ENCODE measurements around the gene STKLD1.
"Not testable (repeated sequence)": the region's sequence is repeated elsewhere in the genome, so short reads cannot be mapped to it uniquely, and the experiment has no call there.

The STKLD1 gene

DNA sequence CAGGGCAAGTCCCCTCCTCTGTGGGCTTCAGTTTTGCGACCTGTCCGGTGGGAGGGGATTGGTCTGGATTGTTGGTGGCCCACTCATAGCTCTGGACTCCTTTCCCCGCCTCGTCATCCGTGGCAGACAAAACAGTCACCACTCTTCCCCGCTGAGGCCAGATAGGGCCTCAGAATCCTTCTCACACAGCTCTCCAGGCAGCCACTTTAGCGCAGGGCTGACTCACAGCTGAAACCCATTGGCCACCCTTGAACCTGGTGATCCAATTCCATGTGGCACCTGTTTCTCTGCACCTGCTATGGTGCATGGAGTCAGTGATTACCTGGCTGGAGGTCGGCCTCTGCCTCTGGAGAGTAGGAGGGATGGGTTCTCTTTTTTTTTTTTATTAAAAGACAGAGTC lies 67.8 kb downstream of the STKLD1 start:
- no peak for DNase-seq (ENCODE audit: low read depth)

- no peak for DNase-seq (ENCODE audit: low read depth)
These were observed 69.3 kb downstream of the STKLD1 start for GRCh38 chr9:133445293-133445969.

DNA sequence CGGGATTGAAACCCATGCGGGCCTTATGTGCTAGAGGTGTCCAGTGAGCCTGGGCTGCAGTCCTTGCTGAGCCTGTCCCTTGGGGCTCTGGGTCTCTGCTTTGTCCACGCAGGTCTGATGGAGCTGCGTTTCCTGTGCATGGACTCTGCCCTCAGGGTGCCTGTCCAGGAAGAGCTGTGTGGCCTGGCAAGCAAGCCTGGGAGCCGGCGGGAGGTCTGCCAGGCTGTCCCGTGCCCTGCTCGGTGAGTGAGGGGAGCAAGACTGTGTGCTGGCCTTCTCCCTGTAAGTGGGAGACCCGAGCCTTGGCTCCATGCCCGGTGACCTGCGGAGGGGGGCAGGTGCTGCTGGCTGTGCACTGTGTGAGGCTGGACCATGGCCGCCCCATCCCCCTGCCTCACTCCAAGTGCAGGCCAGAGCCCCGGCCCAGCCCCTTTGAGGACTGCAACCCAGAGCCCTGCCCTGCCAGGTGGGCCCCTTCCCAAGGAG lies 72.4 kb downstream of the STKLD1 start:
- DNase-seq (ENCODE audit: low read depth), result no peak

GRCh38 chr9:133449760-133450159 lies 73.6 kb downstream of the STKLD1 start:
- DNase-seq (ENCODE audit: low read depth), result no peak

DNA sequence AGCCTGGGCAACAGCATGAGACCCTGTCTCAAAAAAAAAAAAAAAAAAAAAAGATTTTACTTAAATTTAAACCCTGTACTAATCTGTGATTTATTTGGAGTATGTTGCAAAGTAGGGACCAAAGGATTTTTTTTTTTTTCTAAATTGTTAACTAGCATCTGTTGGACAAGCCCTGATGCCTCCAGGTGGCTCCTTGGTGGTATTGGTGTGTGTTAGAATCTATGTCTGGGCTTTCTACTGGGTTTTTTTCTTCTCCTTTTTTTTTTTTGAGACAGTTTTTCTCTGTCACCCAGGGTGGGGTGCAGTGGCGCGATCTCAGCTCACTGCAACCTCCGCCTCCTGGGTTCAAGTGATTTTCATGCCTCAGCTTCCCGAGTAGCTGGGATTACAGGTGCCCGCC lies 75.7 kb downstream of the STKLD1 start:
- not testable (repeated sequence) for DNase-seq (ENCODE audit: low read depth)

GRCh38 chr9:133452562-133452961 lies 76.4 kb downstream of the STKLD1 start:
- DNase-seq (ENCODE audit: low read depth), result no peak

- DNase-seq (ENCODE audit: low read depth), result no peak
These were observed 77.5 kb downstream of the STKLD1 start for GRCh38 chr9:133453651-133454050.

DNA sequence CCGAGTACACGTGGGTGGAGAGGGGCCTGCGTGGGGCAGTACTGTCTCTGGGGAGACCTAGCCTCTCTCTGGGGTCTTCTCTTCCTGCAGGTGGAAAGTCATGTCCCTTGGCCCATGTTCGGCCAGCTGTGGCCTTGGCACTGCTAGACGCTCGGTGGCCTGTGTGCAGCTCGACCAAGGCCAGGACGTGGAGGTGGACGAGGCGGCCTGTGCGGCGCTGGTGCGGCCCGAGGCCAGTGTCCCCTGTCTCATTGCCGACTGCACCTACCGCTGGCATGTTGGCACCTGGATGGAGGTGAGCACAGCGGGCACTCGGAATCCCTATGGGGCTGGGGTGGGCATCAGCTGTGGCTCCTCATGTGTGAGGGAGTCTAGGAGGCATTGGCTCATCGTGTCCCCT lies 78.2 kb downstream of the STKLD1 start:
- no peak for DNase-seq (ENCODE audit: low read depth)

DNA sequence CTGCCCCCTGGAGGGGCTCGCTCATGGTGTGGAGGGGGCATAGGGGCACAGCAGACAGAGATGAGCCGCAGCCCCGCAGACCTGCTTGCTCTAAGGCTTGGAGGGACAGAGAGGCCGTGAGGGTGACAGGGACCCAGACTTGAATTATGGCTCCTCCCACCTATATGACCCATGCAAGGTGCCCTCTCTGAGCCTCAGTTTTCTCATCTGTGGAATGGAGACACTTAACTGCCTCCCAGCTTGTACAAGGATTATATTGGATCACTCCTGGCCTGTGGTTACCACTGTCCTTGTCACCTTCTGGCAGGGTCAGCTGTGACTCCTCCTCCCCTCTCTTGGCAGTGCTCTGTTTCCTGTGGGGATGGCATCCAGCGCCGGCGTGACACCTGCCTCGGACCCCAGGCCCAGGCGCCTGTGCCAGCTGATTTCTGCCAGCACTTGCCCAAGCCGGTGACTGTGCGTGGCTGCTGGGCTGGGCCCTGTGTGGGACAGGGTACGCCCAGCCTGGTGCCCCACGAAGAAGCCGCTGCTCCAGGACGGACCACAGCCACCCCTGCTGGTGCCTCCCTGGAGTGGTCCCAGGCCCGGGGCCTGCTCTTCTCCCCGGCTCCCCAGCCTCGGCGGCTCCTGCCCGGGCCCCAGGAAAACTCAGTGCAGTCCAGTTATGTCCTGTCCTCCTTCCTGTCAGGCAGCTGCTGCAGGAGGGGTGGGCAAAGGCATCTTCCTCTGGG lies 78.9 kb downstream of the STKLD1 start:
- DNase-seq (ENCODE audit: low read depth), result no peak
